Measurements from ENCODE around the gene ADCY1. TPM values are rescaled to one million over a fixed set of nuclear protein-coding genes. Genes with fewer than 3 reads are reported as not detected.

ADCY1 gene
- total RNA-seq, 4 donors from 2014 or later = 0.15 to 0.72 (median 0.26) TPM

DNA sequence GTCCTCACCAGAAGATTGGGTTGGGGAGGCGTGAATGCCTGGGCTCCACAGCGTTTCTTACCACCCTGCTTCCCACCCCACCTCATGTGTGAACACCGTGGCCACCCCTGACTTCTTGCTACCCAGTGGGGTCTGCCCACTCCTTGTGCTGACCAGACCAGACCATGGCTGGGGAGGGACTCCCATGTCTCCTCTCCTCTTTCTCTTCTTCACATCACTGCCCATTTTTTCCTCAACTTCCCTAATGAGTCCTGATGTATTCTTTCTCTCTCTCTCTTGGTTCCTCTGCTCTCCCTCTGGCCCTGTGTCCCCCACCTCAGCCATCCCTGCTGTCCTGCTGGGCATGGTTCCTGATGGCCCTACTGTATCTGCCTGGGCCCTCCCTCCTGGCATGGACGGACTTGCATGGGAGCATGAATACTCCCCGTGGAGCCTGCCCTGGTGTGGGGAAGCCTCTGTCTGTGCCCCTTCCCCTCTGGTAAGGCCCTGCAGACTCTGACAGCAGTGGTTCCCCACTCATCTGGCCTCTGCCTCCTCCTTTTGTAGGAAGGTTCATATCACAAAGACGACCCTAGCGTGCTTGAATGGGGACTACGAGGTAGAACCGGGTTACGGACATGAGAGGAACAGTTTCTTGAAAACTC is 85.5 kb downstream of the ADCY1 start:
- Histone ChIP-seq H3K9me3 (no peaks in the 10 kb centered on the region), H3K36me3 (no peaks in the 10 kb centered on the region), H3K27ac (no peak overlapping the region), H3K4me3 (no peak overlapping the region), H3K4me1 (no peaks in the 10 kb centered on the region), H3K27me3 (no peaks in the 10 kb centered on the region)
- peak in 1 of 2 donors; percentile 57 for DNase-seq (ENCODE audit: low spot score in 2 of 2)
- 81% methylated on average over 10 of the region's 10 CpGs for WGBS
- no peak for TF ChIP-seq POLR2AphosphoS5 (IDR thresholded peaks at IDR 0.05)
- no peak for TF ChIP-seq EP300 (IDR thresholded peaks at IDR 0.05)
- TF ChIP-seq POLR2A (IDR thresholded peaks at IDR 0.05) = no peak
- TF ChIP-seq, protein P1, sequence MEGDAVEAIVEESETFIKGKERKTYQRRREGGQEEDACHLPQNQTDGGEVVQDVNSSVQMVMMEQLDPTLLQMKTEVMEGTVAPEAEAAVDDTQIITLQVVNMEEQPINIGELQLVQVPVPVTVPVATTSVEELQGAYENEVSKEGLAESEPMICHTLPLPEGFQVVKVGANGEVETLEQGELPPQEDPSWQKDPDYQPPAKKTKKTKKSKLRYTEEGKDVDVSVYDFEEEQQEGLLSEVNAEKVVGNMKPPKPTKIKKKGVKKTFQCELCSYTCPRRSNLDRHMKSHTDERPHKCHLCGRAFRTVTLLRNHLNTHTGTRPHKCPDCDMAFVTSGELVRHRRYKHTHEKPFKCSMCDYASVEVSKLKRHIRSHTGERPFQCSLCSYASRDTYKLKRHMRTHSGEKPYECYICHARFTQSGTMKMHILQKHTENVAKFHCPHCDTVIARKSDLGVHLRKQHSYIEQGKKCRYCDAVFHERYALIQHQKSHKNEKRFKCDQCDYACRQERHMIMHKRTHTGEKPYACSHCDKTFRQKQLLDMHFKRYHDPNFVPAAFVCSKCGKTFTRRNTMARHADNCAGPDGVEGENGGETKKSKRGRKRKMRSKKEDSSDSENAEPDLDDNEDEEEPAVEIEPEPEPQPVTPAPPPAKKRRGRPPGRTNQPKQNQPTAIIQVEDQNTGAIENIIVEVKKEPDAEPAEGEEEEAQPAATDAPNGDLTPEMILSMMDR (IDR thresholded peaks at IDR 0.05) = no peak

DNA sequence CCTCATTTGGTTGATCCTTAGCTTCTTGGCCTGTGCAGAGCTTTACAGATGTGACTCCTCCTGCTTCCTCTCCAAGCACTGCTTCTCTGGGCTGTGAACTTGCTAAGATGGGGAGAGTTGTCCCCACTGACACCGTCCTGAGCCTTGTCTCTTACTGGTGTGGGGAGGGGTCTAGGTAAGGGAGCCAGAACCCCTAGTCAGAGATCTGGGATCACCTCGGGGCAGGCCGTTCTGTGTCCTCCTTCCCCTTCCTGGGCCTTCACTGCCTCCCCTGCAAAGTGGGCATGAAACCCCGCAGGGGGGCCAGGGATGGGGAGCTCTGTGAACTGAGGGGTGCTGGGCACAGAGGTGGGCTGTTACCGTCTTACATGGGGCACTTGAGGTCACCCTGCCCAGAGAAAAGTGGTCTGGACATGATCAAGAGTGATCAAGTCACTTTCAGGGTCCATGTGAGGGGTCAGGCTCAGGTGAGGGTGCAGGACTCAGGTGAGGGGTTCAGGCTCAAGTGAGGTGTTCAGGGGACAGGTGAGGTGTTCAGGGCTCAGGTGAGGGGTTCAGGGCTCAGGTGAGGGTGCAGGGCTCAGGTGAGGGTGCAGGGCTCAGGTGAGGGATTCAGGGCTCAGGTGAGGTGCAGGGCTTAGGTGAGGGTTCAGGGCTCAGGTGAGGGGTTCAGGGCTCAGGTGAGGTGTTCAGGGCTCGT is 86.2 kb downstream of the ADCY1 start:
- H3K4me1 ChIP-seq = no peaks in the 10 kb centered on the region
- H3K27me3 ChIP-seq = no peaks in the 10 kb centered on the region
- TF ChIP-seq EP300 (IDR thresholded peaks at IDR 0.05) (no peak), POLR2AphosphoS5 (IDR thresholded peaks at IDR 0.05) (no peak), POLR2A (IDR thresholded peaks at IDR 0.05) (no peak)
- TF ChIP-seq, protein P1 (IDR thresholded peaks at IDR 0.05) = no peak
- H3K36me3 ChIP-seq = no peaks in the 10 kb centered on the region
- no peak overlapping the region for H3K4me3 ChIP-seq
- 89% methylated on average over 6 of the region's 6 CpGs for WGBS
- H3K9me3 ChIP-seq = no peaks in the 10 kb centered on the region
- no peak overlapping the region for H3K27ac ChIP-seq
- DNase-seq (ENCODE audit: low spot score in 2 of 2) = peak in 1 of 2 donors; percentile 52

DNA sequence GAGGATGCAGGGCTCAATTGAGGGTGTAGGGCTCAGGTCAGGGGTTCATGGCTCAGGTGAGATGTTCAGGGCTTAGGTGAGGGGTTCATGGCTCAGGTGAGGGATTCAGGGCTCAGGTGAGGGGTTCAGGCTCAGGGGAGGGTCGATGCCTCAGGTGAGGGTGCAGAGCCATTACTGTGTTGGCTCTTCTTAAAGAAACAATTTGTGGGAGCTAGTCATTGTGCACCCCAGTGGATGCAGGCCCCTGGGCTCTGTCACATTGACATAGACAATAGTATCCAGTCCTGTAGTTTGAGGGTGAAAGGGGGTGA is 86.7 kb downstream of the ADCY1 start:
- peak in 1 of 2 donors; percentile 35 for DNase-seq (ENCODE audit: low spot score in 2 of 2)
- no peak overlapping the region for H3K27ac ChIP-seq
- H3K36me3 ChIP-seq = no peaks in the 10 kb centered on the region
- no peaks in the 10 kb centered on the region for H3K4me1 ChIP-seq
- 84% methylated on average over 1 of the region's 1 CpG for WGBS
- no peaks in the 10 kb centered on the region for H3K27me3 ChIP-seq
- H3K9me3 ChIP-seq = no peaks in the 10 kb centered on the region
- no peak for TF ChIP-seq POLR2A (IDR thresholded peaks at IDR 0.05)
- TF ChIP-seq, protein P1 (IDR thresholded peaks at IDR 0.05) = no peak
- no peak for TF ChIP-seq EP300 (IDR thresholded peaks at IDR 0.05)
- no peak for TF ChIP-seq POLR2AphosphoS5 (IDR thresholded peaks at IDR 0.05)
- no peak overlapping the region for H3K4me3 ChIP-seq

DNA sequence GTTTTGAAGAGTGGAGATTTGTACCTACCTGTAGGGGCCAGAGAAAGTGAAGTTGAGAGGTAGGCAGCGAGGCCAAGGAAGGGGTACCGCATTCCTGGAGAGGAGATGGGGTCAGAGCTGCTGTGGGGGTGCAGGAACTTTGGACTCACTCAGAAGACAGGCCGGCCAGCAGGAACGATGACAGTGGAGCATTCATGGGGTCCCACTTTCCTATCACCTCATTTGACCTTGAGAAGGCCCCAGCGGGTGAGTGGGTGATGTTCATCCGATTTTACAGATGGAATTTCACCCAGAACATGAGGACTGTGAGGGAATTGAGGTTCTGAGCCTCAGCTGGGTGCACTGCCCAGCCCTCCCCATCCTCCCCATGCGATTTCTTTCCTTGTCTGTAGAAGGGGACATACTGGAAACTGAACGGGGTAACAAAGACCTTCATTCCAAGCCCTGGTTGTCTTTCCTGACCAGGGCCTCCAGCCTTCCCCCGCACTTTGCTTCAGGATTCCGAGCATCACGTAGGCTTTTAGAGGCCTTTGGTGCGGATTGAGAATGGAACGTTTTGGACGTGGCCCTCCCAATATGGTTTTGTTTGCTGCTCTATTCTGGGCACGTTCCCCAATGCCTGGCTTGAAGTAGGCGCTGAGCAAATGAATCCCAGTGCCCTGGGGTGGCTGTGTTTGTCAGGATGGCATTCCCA is 87.3 kb downstream of the ADCY1 start:
- H3K4me1 ChIP-seq = no peaks in the 10 kb centered on the region
- DNase-seq (ENCODE audit: low spot score in 2 of 2) = peak in 1 of 2 donors; percentile 52
- WGBS = 91% methylated on average over 16 of the region's 16 CpGs
- H3K27me3 ChIP-seq = no peaks in the 10 kb centered on the region
- H3K4me3 ChIP-seq = no peak overlapping the region
- H3K27ac ChIP-seq = no peak overlapping the region
- H3K9me3 ChIP-seq = no peaks in the 10 kb centered on the region
- no peak for TF ChIP-seq POLR2AphosphoS5 (IDR thresholded peaks at IDR 0.05)
- TF ChIP-seq, protein P1 (IDR thresholded peaks at IDR 0.05) = no peak
- TF ChIP-seq EP300 (IDR thresholded peaks at IDR 0.05) = no peak
- no peak for TF ChIP-seq POLR2A (IDR thresholded peaks at IDR 0.05)
- H3K36me3 ChIP-seq = no peaks in the 10 kb centered on the region

DNA sequence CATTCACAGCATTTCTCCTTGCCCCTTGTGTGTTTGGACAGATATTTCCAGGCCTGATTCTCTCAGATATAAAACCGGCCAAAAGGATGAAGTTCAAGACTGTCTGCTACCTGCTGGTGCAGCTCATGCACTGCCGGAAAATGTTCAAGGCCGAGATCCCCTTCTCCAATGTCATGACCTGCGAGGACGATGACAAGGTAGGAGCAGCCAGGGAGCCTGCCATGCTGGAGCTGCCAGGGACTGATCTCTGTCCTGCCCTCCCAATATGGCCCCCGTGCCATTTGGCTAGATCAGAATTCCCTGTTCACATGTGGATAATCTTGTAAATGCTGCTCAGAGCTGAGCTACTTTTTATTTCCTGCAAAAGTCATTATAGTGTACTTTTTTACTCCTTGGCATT is 87.8 kb downstream of the ADCY1 start:
- Histone ChIP-seq H3K36me3 (no peaks in the 10 kb centered on the region), H3K4me3 (no peak overlapping the region), H3K27ac (no peak overlapping the region), H3K4me1 (no peaks in the 10 kb centered on the region), H3K9me3 (no peaks in the 10 kb centered on the region), H3K27me3 (no peaks in the 10 kb centered on the region)
- peak in 1 of 2 donors; percentile 59 for DNase-seq (ENCODE audit: low spot score in 2 of 2)
- WGBS = 90% methylated on average over 6 of the region's 6 CpGs
- TF ChIP-seq POLR2A (IDR thresholded peaks at IDR 0.05) (no peak), EP300 (IDR thresholded peaks at IDR 0.05) (no peak), POLR2AphosphoS5 (IDR thresholded peaks at IDR 0.05) (no peak)
- TF ChIP-seq, protein P1 (IDR thresholded peaks at IDR 0.05) = no peak

Measured in suprapubic skin (tissue), 4 donors.